GM23338 (cell line): Measurements from ENCODE around the gene GPC6.

Source experiments
- CREB1 ChIP-seq: fragments of 250-450 bp; sonication (Bioruptor Pico); IDR thresholded peaks from 2 replicates; pipeline ENCODE4 v1.5.0; 2020; ENCODE audit warnings: low read depth, mild to moderate bottlenecking, moderate library complexity
- CTCF ChIP-seq, 2 experiments: fragments of 200-600 bp in 1 of 2; sonication (generic) in 1 of 2; conservative IDR thresholded peaks; 2 replicates each; pipeline versions ENCODE4 v1.5.1 to v1.6.1; 2016 to 2017; ENCODE audit warnings: antibody characterized with exemption in 2 of 2, low read depth in 2 of 2, mild to moderate bottlenecking in 2 of 2, moderate library complexity in 1 of 2
- EZH2 ChIP-seq: fragments of 200-600 bp; sonication (generic); IDR thresholded peaks from one replicate; pipeline ENCODE4 v1.8.0; 2017; ENCODE audit warnings: antibody characterized with exemption, mild to moderate bottlenecking, low read depth; ENCODE audit not compliant: unreplicated experiment
- EZH2phosphoT487 ChIP-seq: fragments of 200-600 bp; sonication (generic); IDR thresholded peaks from one replicate; pipeline ENCODE4 v1.8.1; 2018; ENCODE audit warnings: antibody characterized with exemption; ENCODE audit not compliant: unreplicated experiment
- POLR2AphosphoS5 ChIP-seq: IDR thresholded peaks from 2 replicates; pipeline ENCODE4 v1.6.1; 2016; ENCODE audit warnings: antibody characterized with exemption, low read depth
- REST ChIP-seq: IDR thresholded peaks from one replicate; pipeline ENCODE4 v1.6.1; 2018; ENCODE audit warnings: antibody characterized with exemption; ENCODE audit not compliant: unreplicated experiment

- no peak for TF ChIP-seq EZH2
- no peak for TF ChIP-seq EZH2phosphoT487
- no peak for TF ChIP-seq CTCF (conservative IDR thresholded peaks at IDR 0.05; ENCODE audit: low read depth in 2 of 2)
- no peak for TF ChIP-seq REST
- TF ChIP-seq POLR2AphosphoS5: no peak
- TF ChIP-seq CREB1: no peak
These were observed 927.8 kb downstream of the GPC6 start for GRCh38 chr13:94154367-94154766.
